HepG2 (cell line): ENCODE results near the gene SIAH2. TPM values are rescaled to one million over a fixed set of nuclear protein-coding genes. Genes with fewer than 3 reads are reported as not detected.

Experiments
- ATAC-seq: fragments of 200-7000 bp; cut with Tn5 transposase; 3 replicates; pipeline ENCODE4 v1.9.1; 2020; ENCODE audit warnings: mild to moderate bottlenecking, moderate library complexity
- BruUV-seq: library from RNA; stranded (reverse); fragments of 400-500 nt; replicated peaks from 2 replicates; lab custom pipeline; 2021; lab: Mats Ljungman, UMichigan
- CTCF ChIA-PET: fragments of 300-600 bp; formaldehyde crosslinking; extraction: SDS; loops from one replicate; lab custom pipeline; 2021; ENCODE audit warnings: low total read pairs, inconsistent platforms, low intra/inter-chr PET ratio; lab: Yijun Ruan, JAX
- POLR2A ChIA-PET: fragments of 350-600 bp; sonication (Branson Sonifier 250); formaldehyde crosslinking; loops from one replicate; lab custom pipeline; 2020; ENCODE audit warnings: antibody characterized with exemption, inconsistent platforms; lab: Yijun Ruan, JAX
- DNase-seq: peaks from one replicate; pipeline ENCODE4 v3.0.0-alpha.2; 2015; ENCODE audit warnings: low spot score
- FAIRE-seq: peaks from 3 replicates; lab custom pipeline; 2011; peaks lifted over from hg19 to GRCh38; lab: Jason Lieb, UNC
- H2AFZ ChIP-seq: one replicate; pipeline ENCODE4 v1.6.1; 2011; ENCODE audit warnings: low read length, inconsistent platforms
- H3K27ac ChIP-seq: fragments of 300-600 bp; 3 replicates; pipeline ENCODE4 v1.8.0; 2011; ENCODE audit warnings: mixed run types, mild to moderate bottlenecking, mixed read lengths, low read length, inconsistent platforms; ENCODE audit not compliant: insufficient read depth; ENCODE audit errors: extremely low read length
- H3K27me3 ChIP-seq, 2 experiments: fragments of 200-600 bp in 1 of 2; 2 replicates in 1 of 2; 3 replicates in 1 of 2; pipeline versions ENCODE4 v1.6.0 to v1.8.0; 2011; ENCODE audit warnings: low read length in 2 of 2, mild to moderate bottlenecking in 2 of 2, moderate library complexity in 2 of 2, inconsistent platforms in 1 of 2; ENCODE audit not compliant: insufficient read depth in 2 of 2, control insufficient read depth in 1 of 2
- H3K36me3 ChIP-seq, 2 experiments: fragments of 200-600 bp in 1 of 2; replicated peaks in 1 of 2; 2 replicates in 1 of 2; 3 replicates in 1 of 2; pipeline versions ENCODE4 v1.5.1 to v1.8.0; 2011; ENCODE audit warnings: low read length in 2 of 2, inconsistent platforms in 1 of 2; ENCODE audit not compliant: insufficient read depth in 2 of 2, control insufficient read depth in 1 of 2
- H3K4me1 ChIP-seq: 2 replicates; pipeline ENCODE4 v1.5.1; 2012; ENCODE audit warnings: low read length, inconsistent platforms; ENCODE audit not compliant: insufficient read depth
- H3K4me2 ChIP-seq: 2 replicates; pipeline ENCODE4 v1.6.0; 2011; ENCODE audit warnings: low read depth, low read length, inconsistent platforms
- H3K4me3 ChIP-seq, 3 experiments: fragments of 200-600 bp in 1 of 3; sonication (generic), shearing (Covaris generic) in 1 of 3; replicated peaks in 1 of 3; 2 replicates each; pipeline ENCODE4 v1.5.1; 2011 to 2016; ENCODE audit warnings: low read length in 3 of 3, inconsistent platforms in 2 of 3, low read depth in 2 of 3, mild to moderate bottlenecking in 2 of 3, control low read depth in 1 of 3, mixed read lengths in 1 of 3; ENCODE audit not compliant: insufficient read depth in 1 of 3
- H3K79me2 ChIP-seq: one replicate; pipeline ENCODE4 v1.6.1; 2011; ENCODE audit warnings: low read length, inconsistent platforms; ENCODE audit not compliant: insufficient read depth
- H3K9ac ChIP-seq: 2 replicates; pipeline ENCODE4 v1.6.0; 2011; ENCODE audit warnings: mild to moderate bottlenecking, low read depth, low read length, inconsistent platforms; ENCODE audit not compliant: insufficient read depth
- H3K9me3 ChIP-seq: 2 replicates; pipeline ENCODE4 v1.5.1; 2012; ENCODE audit warnings: mild to moderate bottlenecking, low read length
- H4K20me1 ChIP-seq: 2 replicates; pipeline ENCODE4 v1.6.0; 2011; ENCODE audit warnings: inconsistent platforms, mild to moderate bottlenecking, low read length, moderate library complexity; ENCODE audit not compliant: insufficient read depth
- ATF6 ChIP-seq: sonication (generic); formaldehyde crosslinking; conservative IDR thresholded peaks from 2 replicates; pipeline ENCODE4 v1.4.0; 2020; ENCODE audit warnings: missing genetic modification reagents
- HDAC6 ChIP-seq: fragments of 200-600 bp; sonication (generic); IDR thresholded peaks from 2 replicates; pipeline ENCODE4 v1.7.0; 2017; ENCODE audit warnings: mild to moderate bottlenecking, antibody characterized with exemption, low read length, low read depth
- HNF4A ChIP-seq: sonication (generic); formaldehyde crosslinking; IDR thresholded peaks from 2 replicates; pipeline ENCODE4 v1.4.0; 2020; ENCODE audit warnings: missing genetic modification reagents
- ISX ChIP-seq: sonication (generic); formaldehyde crosslinking; conservative IDR thresholded peaks from 2 replicates; pipeline ENCODE4 v1.5.0; 2020; ENCODE audit warnings: missing genetic modification reagents
- MBD4 ChIP-seq: IDR thresholded peaks from 2 replicates; pipeline ENCODE4 v1.6.1; 2012; ENCODE audit warnings: low read length, inconsistent platforms, borderline replicate concordance
- NFRKB ChIP-seq: fragments of 450-650 bp; IDR thresholded peaks from 2 replicates; pipeline ENCODE4 v1.6.1; 2017
- NFYB ChIP-seq: sonication (generic); formaldehyde crosslinking; IDR thresholded peaks from 2 replicates; pipeline ENCODE4 v1.4.0; 2020; ENCODE audit warnings: missing genetic modification reagents
- PAF1 ChIP-seq: IDR thresholded peaks from 2 replicates; pipeline ENCODE4 v1.6.1; 2016; ENCODE audit warnings: missing genetic modification reagents, missing compliant biosample characterization
- PCBP1 ChIP-seq: fragments of 200-400 bp; formaldehyde crosslinking; IDR thresholded peaks from 2 replicates; pipeline ENCODE4 v1.6.1; 2017; ENCODE audit warnings: mild to moderate bottlenecking, low read depth, low read length, borderline replicate concordance
- SATB2 ChIP-seq: sonication (generic); formaldehyde crosslinking; IDR thresholded peaks from 2 replicates; pipeline ENCODE4 v1.5.0; 2020; ENCODE audit warnings: missing genetic modification reagents
- ZNF296 ChIP-seq: sonication (generic); formaldehyde crosslinking; conservative IDR thresholded peaks from 2 replicates; pipeline ENCODE4 v1.5.0; 2020; ENCODE audit warnings: mild to moderate bottlenecking, missing genetic modification reagents
- ZNF670 ChIP-seq: sonication (generic); formaldehyde crosslinking; IDR thresholded peaks from 2 replicates; pipeline ENCODE4 v1.8.0; 2022; ENCODE audit warnings: mild to moderate bottlenecking, missing genetic modification reagents, borderline replicate concordance
- ZNF691 ChIP-seq: sonication (generic); formaldehyde crosslinking; IDR thresholded peaks from 2 replicates; pipeline ENCODE4 v1.4.0; 2020; ENCODE audit warnings: missing genetic modification reagents, low read depth, mild to moderate bottlenecking, borderline replicate concordance
- ZNF720 ChIP-seq: sonication (generic); formaldehyde crosslinking; IDR thresholded peaks from 2 replicates; pipeline ENCODE4 v1.4.0; 2020; ENCODE audit warnings: missing genetic modification reagents
- WGBS: methylation state at CpG from one replicate; pipeline ENCODE4 v1.1.6; 2017; ENCODE audit warnings: low lambda C conversion rate; 5-methylcytosine and 5-hydroxymethylcytosine counted together
- in situ Hi-C: cut with HindIII; loops from 2 replicates; pipeline ENCODE4 v1.10.0; 2017; ENCODE audit warnings: low pct_unique_long_range_greater_than_20kb; ENCODE audit not compliant: extremely low pct_ligation_motif_present
- intact Hi-C: fragments of 100-400 bp; cut with micrococcal nuclease; formaldehyde crosslinking; loops from one replicate; pipeline ENCODE4 v1.10.0; 2022; ENCODE audit not compliant: unreplicated experiment
- polyA plus RNA-seq, 8 experiments: library from polyadenylated mRNA; depleted of rRNA in 3 of 8; stranded (reverse) in 7 of 8; unstranded in 1 of 8; fragments of >200 nt; fragmentation: Illumina TruSeq in 4 of 8; extraction: Trizol in 4 of 8; gene quantifications; 2 replicates each; pipeline versions ENCODE4 v1.2.1 to v1.2.3, GENCODE V29; 2011 to 2016; ENCODE audit warnings: low read depth in 4 of 8, missing spikeins in 1 of 8, mixed read lengths in 1 of 8; ENCODE audit not compliant: insufficient read depth in 1 of 8
- total RNA-seq, 5 experiments: library from RNA; depleted of rRNA; stranded (reverse); fragments of >200 nt; fragmentation: Illumina TruSeq; extraction: Trizol; gene quantifications; 2 replicates each; pipeline ENCODE4 v1.2.3, GENCODE V29; 2016; ENCODE audit warnings: low read depth in 1 of 5

Gene SIAH2
- total and polyA plus RNA-seq, 2 of the 13 experiments (the other 11 are each of a cell fraction or from before 2014, with no cell fraction given): 71.8 to 117 TPM

DNA sequence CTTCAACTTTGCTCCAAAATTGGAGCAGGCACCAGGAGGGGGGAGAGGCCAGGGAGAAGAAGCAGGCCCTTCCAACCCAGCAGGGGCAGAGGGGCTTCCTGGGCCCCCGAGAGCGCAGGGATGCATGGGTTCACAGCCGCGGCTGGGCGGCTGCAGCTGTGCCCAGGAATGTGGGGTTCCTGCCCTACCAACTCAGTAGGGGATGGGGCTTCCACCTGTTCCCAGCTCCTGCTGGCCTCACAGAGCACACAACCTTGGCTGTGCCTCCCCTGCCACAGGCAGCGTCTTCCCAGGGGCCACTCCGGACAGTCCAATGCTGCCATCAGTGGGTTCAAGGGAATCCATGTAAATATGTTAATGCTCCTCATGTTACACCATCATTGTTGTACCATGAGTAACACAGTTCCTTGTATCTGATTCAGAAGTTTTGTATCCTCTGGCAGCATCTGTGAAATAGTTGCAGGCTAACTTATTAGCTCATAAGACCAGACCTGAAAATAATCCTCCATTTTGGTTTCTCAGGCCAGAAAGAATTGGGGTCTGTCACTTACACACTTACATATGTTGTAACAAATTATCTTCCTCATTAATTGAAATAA, 12.1 kb upstream of the SIAH2 start:
- no peaks in the 10 kb centered on the region for H3K27me3 ChIP-seq
- CTCF ChIA-PET: no interaction called here
- intact Hi-C loops (no loop called here), in situ Hi-C loops (loop anchor here (10.0 kb wide), 1 partner anchor 50 kb away; no protein-coding TSS in a partner anchor)
- no peak overlapping the region for H3K4me3 ChIP-seq
- H3K79me2 ChIP-seq: no peaks in the 10 kb centered on the region
- H2AFZ ChIP-seq: no peak overlapping the region
- H3K27ac ChIP-seq: no peak overlapping the region
- H3K9me3 ChIP-seq: no peaks in the 10 kb centered on the region
- FAIRE-seq: no peak
- peaks cover 42% of the 10 kb centered on the region for H3K4me1 ChIP-seq
- TF ChIP-seq ZNF691 (CRISPR knock-in tag): no peak
- no peak for TF ChIP-seq ZNF720
- TF ChIP-seq ZNF296 (CRISPR knock-in tag): no peak
- no peak for TF ChIP-seq MBD4
- no peak for TF ChIP-seq PAF1 (CRISPR knock-in tag)
- no peak for TF ChIP-seq SATB2 (CRISPR knock-in tag)
- no peak for TF ChIP-seq PCBP1
- no peak for TF ChIP-seq HNF4A (CRISPR knock-in tag)
- no peak for TF ChIP-seq NFRKB
- no peak for TF ChIP-seq NFYB (CRISPR knock-in tag)
- no peak for TF ChIP-seq ZNF670 (CRISPR knock-in tag)
- TF ChIP-seq ATF6: no peak
- no peak for TF ChIP-seq HDAC6
- no peak for TF ChIP-seq ISX (CRISPR knock-in tag)
- TF ChIP-seq, all 625 proteins: peak for 0
- H3K4me2 ChIP-seq: no peak overlapping the region
- WGBS: 95% methylated on average over 2 of the region's 7 CpGs
- no TSS peak for BruUV-seq
- DNase-seq (no peak), ATAC-seq (no peak)
- H3K9ac ChIP-seq: no peak overlapping the region
- POLR2A ChIA-PET: interaction anchor here (8.9 kb wide), 1 partner anchor 11 kb away, joined by 104 read pairs; the partner anchor contains the start of gene SIAH2
- no peaks in the 10 kb centered on the region for H4K20me1 ChIP-seq
- H3K36me3 ChIP-seq: no peaks in the 10 kb centered on the region
